Measurements from ENCODE around the gene ERVMER34-1. TPM values are rescaled to one million over a fixed set of nuclear protein-coding genes. Genes with fewer than 3 reads are reported as not detected.

Gene ERVMER34-1
- total and polyA plus RNA-seq, 5 experiments from 2014 or later = not detected

DNA sequence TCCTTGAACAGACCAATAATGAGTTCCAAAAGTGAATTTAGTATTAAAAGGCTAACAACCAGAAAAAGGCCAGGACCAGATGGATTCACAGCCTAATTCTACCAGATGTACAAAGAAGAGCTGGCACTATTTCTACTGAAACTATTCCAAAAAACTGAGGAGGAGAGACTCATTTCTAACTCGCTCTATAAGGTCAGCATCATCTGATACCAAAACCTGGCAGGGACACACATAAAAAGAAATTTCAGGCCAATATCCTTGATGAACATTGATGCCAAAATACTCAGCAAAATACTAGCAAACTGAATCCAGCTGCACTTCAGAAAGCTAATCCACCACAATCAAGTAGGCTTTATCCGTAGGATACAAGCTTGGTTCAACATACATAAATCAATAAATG lies 56.3 kb downstream of the ERVMER34-1 start:
- H3K9me3 Mint-ChIP-seq = peaks cover 13 to 45% (median 27%) of the 10 kb centered on the region in 9 donors
- peaks cover 10 to 37% (median 25%) of the 10 kb centered on the region in 5 donors for H3K27me3 Mint-ChIP-seq
- peaks cover 0 to 32% (median 26%) of the 10 kb centered on the region in 3 donors for H3K36me3 Mint-ChIP-seq
- POLR2A ChIA-PET = no interaction called here
- ATAC-seq = no peak
- H3K27ac Mint-ChIP-seq = no peak overlapping the region
- no peak overlapping the region for H3K4me3 Mint-ChIP-seq
- peaks cover 0 to 4% (median 2%) of the 10 kb centered on the region in 4 donors for H3K4me1 Mint-ChIP-seq
- no peak for DNase-seq

DNA sequence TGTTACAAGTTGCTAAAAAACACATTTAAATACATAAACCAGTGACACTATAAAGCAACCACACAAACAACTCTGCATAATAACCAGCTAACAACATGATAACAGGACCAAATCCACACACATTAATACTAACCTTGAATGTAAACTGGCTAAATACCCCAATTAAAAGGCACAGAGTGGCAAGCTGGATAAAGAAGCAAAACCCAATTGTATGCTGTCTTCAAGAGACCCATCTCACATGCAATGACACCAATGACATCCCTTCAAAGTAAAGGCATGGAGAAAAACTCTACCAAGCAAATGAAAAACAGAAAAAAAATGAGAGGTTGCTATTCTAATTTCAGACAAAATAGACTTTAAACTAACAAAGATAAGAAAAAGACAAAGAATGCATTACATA lies 57.7 kb downstream of the ERVMER34-1 start:
- H3K4me1 Mint-ChIP-seq = peaks cover 0 to 4% (median 2%) of the 10 kb centered on the region in 4 donors
- H3K4me3 Mint-ChIP-seq = no peak overlapping the region
- H3K36me3 Mint-ChIP-seq = peaks cover 0 to 32% (median 26%) of the 10 kb centered on the region in 3 donors
- H3K27me3 Mint-ChIP-seq = peaks cover 10 to 37% (median 24%) of the 10 kb centered on the region in 5 donors
- POLR2A ChIA-PET = no interaction called here
- ATAC-seq (no peak), DNase-seq (no peak)
- no peak overlapping the region for H3K27ac Mint-ChIP-seq
- H3K9me3 Mint-ChIP-seq = peaks cover 13 to 45% (median 27%) of the 10 kb centered on the region in 9 donors

Small RNAs within 50 kb of the gene (microRNA-seq; reads per million reads assigned to microRNA genes)
- gene MIR4449 (ENCODE audit: borderline microRNAs expressed) = 27.0 reads per million, percentile 45 among the genes with 10 or more reads in this experiment

Other genes starting within 250 kb of the ERVMER34-1 start
- 1 to 10 TPM; 2.7 to 3.9 TPM for gene USP46, start 92.1 kb downstream of the ERVMER34-1 start, total RNA-seq
- gene USP46, start 92.1 kb downstream of the ERVMER34-1 start, polyA plus RNA-seq = under 1 TPM in 2 of 3 donors, not detected in 1; 0.24 to 0.28 TPM
- under 1 TPM; 0.63 to 0.73 TPM for gene RASL11B, start 110.9 kb upstream of the ERVMER34-1 start, total RNA-seq
- gene RASL11B, start 110.9 kb upstream of the ERVMER34-1 start, polyA plus RNA-seq = under 1 TPM; 0.15 to 0.41 (median 0.35) TPM